SHP77 (cell line): Measurements from ENCODE around the gene DNAJC16.

Experiments used
- DNase-seq, 2 experiments: peaks; one replicate each; lab custom pipeline; 2025; lab: John Stamatoyannopoulos, UW

Gene DNAJC16

GRCh38 chr1:15620902-15621682 lies 94.4 kb downstream of the DNAJC16 start:
- DNase-seq, result no peak

- no peak for DNase-seq
These were observed 95.3 kb downstream of the DNAJC16 start for GRCh38 chr1:15621975-15622374.

GRCh38 chr1:15622712-15623373 lies 96.2 kb downstream of the DNAJC16 start:
- no peak for DNase-seq

GRCh38 chr1:15623435-15623834 lies 96.8 kb downstream of the DNAJC16 start:
- no peak for DNase-seq

GRCh38 chr1:15624133-15624714 lies 97.6 kb downstream of the DNAJC16 start:
- no peak for DNase-seq

GRCh38 chr1:15625056-15625917 lies 98.6 kb downstream of the DNAJC16 start:
- DNase-seq, result no peak
